RCC 7860 (cell line): Measurements from ENCODE around the gene DSG2.

Source experiments
- DNase-seq: peaks from one replicate; pipeline ENCODE4 v3.0.0-alpha.2; 2015; ENCODE audit warnings: low spot score
- FAIRE-seq: peaks from 2 replicates; lab custom pipeline; 2012; peaks lifted over from hg19 to GRCh38; lab: Jason Lieb, UNC

The DSG2 gene

GRCh38 chr18:31551883-31552282 is 53.9 kb downstream of the DSG2 start:
- FAIRE-seq = no peak
- DNase-seq = no peak

GRCh38 chr18:31553800-31554199 is 55.8 kb downstream of the DSG2 start:
- DNase-seq = no peak
- FAIRE-seq = no peak

- DNase-seq (no peak), FAIRE-seq (no peak)
Observed at GRCh38 chr18:31554776-31555175, 56.8 kb downstream of the DSG2 start.

GRCh38 chr18:31555971-31556747 is 58.2 kb downstream of the DSG2 start:
- FAIRE-seq (peak; percentile 73), DNase-seq (peak; percentile 44)

GRCh38 chr18:31557446-31557845 is 59.5 kb downstream of the DSG2 start:
- FAIRE-seq = no peak
- DNase-seq = no peak

- FAIRE-seq (no peak), DNase-seq (no peak)
Observed at GRCh38 chr18:31558567-31558966, 60.6 kb downstream of the DSG2 start.

GRCh38 chr18:31562726-31563125 is 64.7 kb downstream of the DSG2 start:
- FAIRE-seq = no peak

GRCh38 chr18:31563778-31564177 is 65.8 kb downstream of the DSG2 start:
- FAIRE-seq (no peak), DNase-seq (no peak)

More at GRCh38 chr18:31562726-31563125, 64.7 kb downstream of the DSG2 start:
- DNase-seq = no peak

GRCh38 chr18:31565345-31565744 is 67.4 kb downstream of the DSG2 start:
- FAIRE-seq = no peak

GRCh38 chr18:31565782-31566512 is 68.0 kb downstream of the DSG2 start:
- FAIRE-seq = no peak
- no peak for DNase-seq

More at GRCh38 chr18:31565345-31565744, 67.4 kb downstream of the DSG2 start:
- DNase-seq = no peak

- no peak for FAIRE-seq
- no peak for DNase-seq
Observed at GRCh38 chr18:31566576-31567306, 68.8 kb downstream of the DSG2 start.

GRCh38 chr18:31572368-31572767 is 74.4 kb downstream of the DSG2 start:
- FAIRE-seq (no peak), DNase-seq (no peak)

GRCh38 chr18:31573051-31573450 is 75.1 kb downstream of the DSG2 start:
- DNase-seq (no peak), FAIRE-seq (no peak)

- no peak for FAIRE-seq
- no peak for DNase-seq
Observed at GRCh38 chr18:31574359-31574758, 76.4 kb downstream of the DSG2 start.

GRCh38 chr18:31575515-31576257 is 77.7 kb downstream of the DSG2 start:
- no peak for DNase-seq
- FAIRE-seq = no peak

GRCh38 chr18:31576670-31577069 is 78.7 kb downstream of the DSG2 start:
- FAIRE-seq (no peak), DNase-seq (no peak)

- no peak for DNase-seq
- FAIRE-seq = no peak
Observed at GRCh38 chr18:31577195-31577594, 79.2 kb downstream of the DSG2 start.

- no peak for FAIRE-seq
- no peak for DNase-seq
Observed at GRCh38 chr18:31578126-31578525, 80.1 kb downstream of the DSG2 start.

- DNase-seq (no peak), FAIRE-seq (no peak)
Observed at GRCh38 chr18:31579375-31579774, 81.4 kb downstream of the DSG2 start.

- FAIRE-seq (no peak), DNase-seq (no peak)
Observed at GRCh38 chr18:31581498-31582197, 83.7 kb downstream of the DSG2 start.
